ENCODE data around the gene AP3B1.

Gene AP3B1

DNA sequence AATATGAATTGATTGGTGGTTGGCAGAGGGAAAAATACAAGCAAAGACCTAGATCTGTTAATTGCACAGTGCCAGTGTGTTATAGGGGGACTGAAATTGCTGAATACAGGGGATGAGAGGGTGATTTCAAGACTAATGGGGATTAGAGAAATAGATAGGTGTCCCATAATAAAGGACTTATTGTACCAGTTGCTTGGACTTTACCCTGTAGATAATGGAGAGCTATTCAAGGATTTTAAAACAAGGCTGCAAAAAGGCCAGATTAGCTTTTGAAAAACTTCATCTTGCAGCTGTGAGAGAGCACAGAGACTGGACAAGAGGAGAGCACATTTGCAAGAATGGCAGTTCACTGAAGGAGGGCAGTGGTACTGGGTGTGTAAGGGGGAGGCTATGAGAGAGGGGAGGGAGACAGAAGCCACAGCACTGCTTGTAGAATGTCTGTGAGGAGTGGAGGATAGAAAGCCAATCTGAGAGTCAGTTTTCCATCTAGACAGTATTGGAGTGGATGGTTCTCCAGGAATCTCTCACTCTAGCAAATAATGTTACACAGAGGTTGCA lies 37.1 kb upstream of the AP3B1 start:
- Histone ChIP-seq H3K4me3 (ENCODE audit: low read length, poor library complexity, severe bottlenecking) (no peak overlapping the region), H3K36me3 (ENCODE audit: insufficient read depth, low read length) (no peaks in the 10 kb centered on the region), H3K4me2 (ENCODE audit: low read depth, low read length, poor library complexity, severe bottlenecking) (no peak overlapping the region), H4K20me1 (ENCODE audit: insufficient read depth, low read length, poor library complexity, severe bottlenecking) (no peaks in the 10 kb centered on the region), H2AFZ (ENCODE audit: low read length) (no peak overlapping the region), H3K27me3 (ENCODE audit: insufficient read depth, low read length, poor library complexity, severe bottlenecking) (no peaks in the 10 kb centered on the region), H3F3A (ENCODE audit: low read depth) (no peaks in the 10 kb centered on the region), H3K9me3 (ENCODE audit: insufficient read depth, low read depth, low read length) (no peaks in the 10 kb centered on the region), H3K79me2 (ENCODE audit: insufficient read depth, low read length) (no peaks in the 10 kb centered on the region), H3K9me2 (replicated peaks; ENCODE audit: low read depth, low read length) (no peaks in the 10 kb centered on the region), H3K9ac (ENCODE audit: low read depth, low read length, poor library complexity, severe bottlenecking) (no peak overlapping the region), H3K4me1 (ENCODE audit: insufficient read depth, low read length, poor library complexity, severe bottlenecking) (peaks cover 4% of the 10 kb centered on the region)
- TF ChIP-seq, protein P1, sequence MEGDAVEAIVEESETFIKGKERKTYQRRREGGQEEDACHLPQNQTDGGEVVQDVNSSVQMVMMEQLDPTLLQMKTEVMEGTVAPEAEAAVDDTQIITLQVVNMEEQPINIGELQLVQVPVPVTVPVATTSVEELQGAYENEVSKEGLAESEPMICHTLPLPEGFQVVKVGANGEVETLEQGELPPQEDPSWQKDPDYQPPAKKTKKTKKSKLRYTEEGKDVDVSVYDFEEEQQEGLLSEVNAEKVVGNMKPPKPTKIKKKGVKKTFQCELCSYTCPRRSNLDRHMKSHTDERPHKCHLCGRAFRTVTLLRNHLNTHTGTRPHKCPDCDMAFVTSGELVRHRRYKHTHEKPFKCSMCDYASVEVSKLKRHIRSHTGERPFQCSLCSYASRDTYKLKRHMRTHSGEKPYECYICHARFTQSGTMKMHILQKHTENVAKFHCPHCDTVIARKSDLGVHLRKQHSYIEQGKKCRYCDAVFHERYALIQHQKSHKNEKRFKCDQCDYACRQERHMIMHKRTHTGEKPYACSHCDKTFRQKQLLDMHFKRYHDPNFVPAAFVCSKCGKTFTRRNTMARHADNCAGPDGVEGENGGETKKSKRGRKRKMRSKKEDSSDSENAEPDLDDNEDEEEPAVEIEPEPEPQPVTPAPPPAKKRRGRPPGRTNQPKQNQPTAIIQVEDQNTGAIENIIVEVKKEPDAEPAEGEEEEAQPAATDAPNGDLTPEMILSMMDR (conservative IDR thresholded peaks at IDR 0.05; ENCODE audit: low read length): no peak
- no peak for TF ChIP-seq EZH2phosphoT487 (IDR thresholded peaks at IDR 0.05; ENCODE audit: borderline replicate concordance)

DNA sequence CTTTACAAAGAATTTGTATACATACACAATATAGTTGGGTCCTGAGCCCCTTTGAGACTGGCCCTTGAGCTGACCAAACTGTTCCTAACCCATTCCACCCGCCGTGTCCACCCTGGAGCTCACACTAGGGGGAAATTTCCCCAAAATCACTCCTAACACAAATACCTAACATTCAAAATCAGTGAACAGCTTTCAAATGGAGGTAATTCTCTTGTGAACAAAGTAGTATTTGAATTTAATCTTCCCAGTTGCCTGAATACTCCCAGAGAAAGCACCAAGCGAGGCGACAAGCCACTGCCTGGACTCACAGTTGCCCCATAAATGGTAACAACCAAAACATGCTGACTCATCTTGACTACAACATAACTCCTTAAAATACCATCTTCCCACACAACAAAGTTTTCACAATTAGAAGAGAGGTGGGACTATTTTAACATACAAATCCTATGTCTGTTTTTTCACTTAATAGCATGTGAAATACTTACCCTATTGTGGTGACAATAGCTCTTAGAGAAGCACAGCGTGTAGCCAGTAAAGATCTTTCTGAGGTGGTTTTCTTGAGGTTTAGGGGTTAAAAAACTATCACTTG lies 34.2 kb upstream of the AP3B1 start:
- H3K79me2 ChIP-seq (ENCODE audit: insufficient read depth, low read length): no peaks in the 10 kb centered on the region
- H3K9ac ChIP-seq (ENCODE audit: low read depth, low read length, poor library complexity, severe bottlenecking): no peak overlapping the region
- H3K9me3 ChIP-seq (ENCODE audit: insufficient read depth, low read depth, low read length): no peaks in the 10 kb centered on the region
- peak overlapping the region; percentile 7 for H3K4me2 ChIP-seq (ENCODE audit: low read depth, low read length, poor library complexity, severe bottlenecking)
- no peaks in the 10 kb centered on the region for H3K9me2 ChIP-seq (replicated peaks; ENCODE audit: low read depth, low read length)
- H3F3A ChIP-seq (ENCODE audit: low read depth): no peaks in the 10 kb centered on the region
- TF ChIP-seq, protein P1 (conservative IDR thresholded peaks at IDR 0.05; ENCODE audit: low read length): no peak
- no peak for TF ChIP-seq EZH2phosphoT487 (IDR thresholded peaks at IDR 0.05; ENCODE audit: borderline replicate concordance)
- H2AFZ ChIP-seq (ENCODE audit: low read length): no peak overlapping the region
- H4K20me1 ChIP-seq (ENCODE audit: insufficient read depth, low read length, poor library complexity, severe bottlenecking): no peaks in the 10 kb centered on the region
- H3K4me1 ChIP-seq (ENCODE audit: insufficient read depth, low read length, poor library complexity, severe bottlenecking): peaks cover 4% of the 10 kb centered on the region
- no peaks in the 10 kb centered on the region for H3K27me3 ChIP-seq (ENCODE audit: insufficient read depth, low read length, poor library complexity, severe bottlenecking)
- no peaks in the 10 kb centered on the region for H3K36me3 ChIP-seq (ENCODE audit: insufficient read depth, low read length)
- H3K4me3 ChIP-seq (ENCODE audit: low read length, poor library complexity, severe bottlenecking): no peak overlapping the region

DNA sequence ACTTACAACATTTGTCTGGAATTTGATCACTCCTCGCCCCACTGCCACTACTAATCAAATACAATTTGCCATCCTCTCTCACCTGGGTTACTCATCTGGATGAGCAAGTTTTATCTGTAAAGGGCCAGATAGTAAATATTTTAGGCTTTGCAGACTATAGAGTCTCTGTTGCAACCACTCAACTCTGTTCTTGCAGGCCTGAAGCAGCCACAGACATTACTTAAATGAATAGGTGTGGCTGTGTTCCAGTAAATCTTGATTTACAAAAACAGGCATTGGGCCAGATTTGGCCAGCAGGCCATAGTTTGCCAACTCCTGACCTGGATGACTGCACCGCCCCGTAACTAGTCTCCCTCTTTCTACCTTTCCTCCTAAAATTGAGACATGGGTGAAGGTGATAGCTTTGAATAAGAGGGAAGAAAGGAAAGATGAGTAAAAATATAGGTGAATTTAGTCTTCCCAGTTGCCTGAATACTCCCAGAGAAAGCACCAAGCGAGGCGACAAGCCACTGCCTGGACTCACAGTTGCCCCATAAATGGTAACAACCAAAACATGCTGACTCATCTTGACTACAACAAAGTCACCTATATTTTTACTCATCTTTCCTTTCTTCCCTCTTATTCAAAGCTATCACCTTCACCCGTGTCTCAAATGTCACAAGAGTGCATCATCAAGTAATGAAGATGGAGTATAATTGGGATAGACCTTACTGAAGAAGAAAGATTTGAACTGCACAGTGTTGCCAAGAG lies 33.4 kb upstream of the AP3B1 start:
- Histone ChIP-seq H3K9ac (ENCODE audit: low read depth, low read length, poor library complexity, severe bottlenecking) (no peak overlapping the region), H3K4me1 (ENCODE audit: insufficient read depth, low read length, poor library complexity, severe bottlenecking) (peaks cover 4% of the 10 kb centered on the region), H3K4me3 (ENCODE audit: low read length, poor library complexity, severe bottlenecking) (no peak overlapping the region), H3K79me2 (ENCODE audit: insufficient read depth, low read length) (no peaks in the 10 kb centered on the region), H3K36me3 (ENCODE audit: insufficient read depth, low read length) (no peaks in the 10 kb centered on the region), H4K20me1 (ENCODE audit: insufficient read depth, low read length, poor library complexity, severe bottlenecking) (no peaks in the 10 kb centered on the region), H3K4me2 (ENCODE audit: low read depth, low read length, poor library complexity, severe bottlenecking) (no peak overlapping the region), H2AFZ (ENCODE audit: low read length) (no peak overlapping the region), H3K9me3 (ENCODE audit: insufficient read depth, low read depth, low read length) (no peaks in the 10 kb centered on the region), H3F3A (ENCODE audit: low read depth) (no peaks in the 10 kb centered on the region), H3K9me2 (replicated peaks; ENCODE audit: low read depth, low read length) (no peaks in the 10 kb centered on the region), H3K27me3 (ENCODE audit: insufficient read depth, low read length, poor library complexity, severe bottlenecking) (no peaks in the 10 kb centered on the region)
- TF ChIP-seq EZH2phosphoT487 (IDR thresholded peaks at IDR 0.05; ENCODE audit: borderline replicate concordance): no peak
- TF ChIP-seq, protein P1 (conservative IDR thresholded peaks at IDR 0.05; ENCODE audit: low read length): no peak
